Lung (tissue), 12 donors: ENCODE results near the gene YTHDC2. TPM values are rescaled to one million over a fixed set of nuclear protein-coding genes. Genes with fewer than 3 reads are reported as not detected.

Experiments used
- ATAC-seq: fragments of 200-7000 bp; cut with Tn5 transposase; one replicate; pipeline ENCODE4 v1.9.1; 2020; ENCODE audit warnings: moderate number of reproducible peaks; ENCODE audit not compliant: insufficient read depth, low FRiP score
- DNase-seq, 3 donors: peaks; one replicate each; pipeline ENCODE4 v3.0.0-alpha.2; 2013 to 2017
- H3K27ac ChIP-seq, 2 donors: one replicate each; pipeline ENCODE4 v1.5.1; 2013; ENCODE audit warnings: mild to moderate bottlenecking in 2 of 2, moderate library complexity in 2 of 2, control low read depth in 1 of 2, inconsistent platforms in 1 of 2, low read depth in 1 of 2, low read length in 1 of 2
- H3K27me3 ChIP-seq, 3 donors: one replicate each; pipeline ENCODE4 v1.5.1; 2013; ENCODE audit warnings: low read length in 2 of 3; ENCODE audit not compliant: control insufficient read depth in 3 of 3, insufficient read depth in 3 of 3
- H3K36me3 ChIP-seq, 4 donors: one replicate each; pipeline ENCODE4 v1.5.1; 2013; ENCODE audit warnings: low read length in 4 of 4, mild to moderate bottlenecking in 1 of 4, moderate library complexity in 1 of 4; ENCODE audit not compliant: control insufficient read depth in 4 of 4, insufficient read depth in 4 of 4
- H3K4me1 ChIP-seq, 5 donors: one replicate each; pipeline ENCODE4 v1.5.1; 2013; ENCODE audit warnings: low read length in 5 of 5, mild to moderate bottlenecking in 2 of 5, moderate library complexity in 1 of 5; ENCODE audit not compliant: control insufficient read depth in 5 of 5, insufficient read depth in 5 of 5
- H3K4me3 ChIP-seq: one replicate; pipeline ENCODE4 v1.5.1; 2013; ENCODE audit warnings: mild to moderate bottlenecking, control low read depth, moderate library complexity
- H3K9ac ChIP-seq, 2 donors: one replicate each; pipeline ENCODE4 v1.5.1; 2013; ENCODE audit warnings: low read length in 2 of 2, control low read depth in 1 of 2; ENCODE audit not compliant: insufficient read depth in 1 of 2
- H3K9me3 ChIP-seq, 4 donors: one replicate each; pipeline ENCODE4 v1.5.1; 2013; ENCODE audit warnings: low read length in 3 of 4, mild to moderate bottlenecking in 1 of 4, moderate library complexity in 1 of 4; ENCODE audit not compliant: control insufficient read depth in 4 of 4, insufficient read depth in 3 of 4
- CTCF ChIP-seq: IDR thresholded peaks from 2 replicates; pipeline ENCODE4 v1.5.1; 2012; ENCODE audit warnings: mild to moderate bottlenecking; ENCODE audit errors: control extremely low read depth, extremely low read depth
- WGBS, 2 donors: extraction: QIAGEN DNeasy Blood & Tissue Kit; methylation state at CpG; one replicate each; pipeline ENCODE4 v1.1.7; 2013; 5-methylcytosine and 5-hydroxymethylcytosine counted together
- polyA plus RNA-seq, 2 donors: library from polyadenylated mRNA; stranded (reverse); fragments of 200-250 nt; gene quantifications; one replicate each; pipeline ENCODE4 v1.2.1, GENCODE V29; 2013
- total RNA-seq, 2 donors: library from RNA; depleted of rRNA in 1 of 2; stranded (reverse); fragments of >200 nt in 1 of 2; gene quantifications; one replicate each; pipeline ENCODE4 v1.2.1, GENCODE V29; 2014 to 2021
- donor health status: control.
- donor health status: control.
- donor health status: Bipolar disorder and iron deficiency.
- donor health status: healthy.
- donor health status: DM: yes; HTN: yes; CAD: no.

YTHDC2 gene
- total and polyA plus RNA-seq, 4 donors = 8.4 to 49.1 (median 15.4) TPM

- no peak for ATAC-seq
- Histone ChIP-seq H3K36me3 (peaks cover 10 to 41% (median 27%) of the 10 kb centered on the region in 4 donors), H3K27me3 (no peaks in the 10 kb centered on the region), H3K9ac (no peak overlapping the region), H3K4me1 (no peaks in the 10 kb centered on the region), H3K9me3 (peaks cover 0 to 2% (median under 1%) of the 10 kb centered on the region in 4 donors), H3K4me3 (no peak overlapping the region), H3K27ac (no peak overlapping the region)
- no peak for DNase-seq
- no peak for TF ChIP-seq CTCF
- WGBS, 2 donors = 97 to 99% methylated on average over 5 of the region's 5 CpGs
Measured at GRCh38 chr5:113569396-113569795, 55.9 kb downstream of the YTHDC2 start.

- ATAC-seq (no peak), DNase-seq (peak in 1 of 3 donors; percentile 3)
- Histone ChIP-seq H3K27me3 (no peaks in the 10 kb centered on the region), H3K9me3 (peaks cover 0 to 2% (median under 1%) of the 10 kb centered on the region in 4 donors), H3K9ac (no peak overlapping the region), H3K36me3 (peaks cover 15 to 41% (median 27%) of the 10 kb centered on the region in 4 donors), H3K4me3 (no peak overlapping the region), H3K27ac (no peak overlapping the region), H3K4me1 (no peaks in the 10 kb centered on the region)
- no peak for TF ChIP-seq CTCF
- 98% methylated on average over 2 of the region's 2 CpGs for WGBS, 2 donors
Measured at GRCh38 chr5:113572716-113573115, 59.2 kb downstream of the YTHDC2 start.

GRCh38 chr5:113574417-113574816 is 60.9 kb downstream of the YTHDC2 start:
- no peak for DNase-seq
- no peak overlapping the region for H3K27ac ChIP-seq
- no peak for ATAC-seq
- no peaks in the 10 kb centered on the region for H3K4me1 ChIP-seq
- no peak overlapping the region for H3K9ac ChIP-seq
- H3K9me3 ChIP-seq = no peaks in the 10 kb centered on the region
- no peaks in the 10 kb centered on the region for H3K27me3 ChIP-seq
- H3K36me3 ChIP-seq = peaks cover 12 to 37% (median 22%) of the 10 kb centered on the region in 4 donors
- no peak for TF ChIP-seq CTCF
- WGBS, 2 donors = 78 to 80% methylated on average over 2 of the region's 2 CpGs
- H3K4me3 ChIP-seq = no peak overlapping the region

GRCh38 chr5:113575074-113575473 is 61.6 kb downstream of the YTHDC2 start:
- peaks cover 15 to 35% (median 20%) of the 10 kb centered on the region in 4 donors for H3K36me3 ChIP-seq
- no peak for ATAC-seq

More at GRCh38 chr5:113575074-113575473, 61.6 kb downstream of the YTHDC2 start:
- H3K4me3 ChIP-seq = no peak overlapping the region
- H3K4me1 ChIP-seq = no peaks in the 10 kb centered on the region
- DNase-seq = no peak
- H3K9me3 ChIP-seq = no peaks in the 10 kb centered on the region
- no peak overlapping the region for H3K27ac ChIP-seq
- WGBS, 2 donors = 95 to 96% methylated on average over 4 of the region's 4 CpGs
- no peak for TF ChIP-seq CTCF
- no peaks in the 10 kb centered on the region for H3K27me3 ChIP-seq
- H3K9ac ChIP-seq = no peak overlapping the region
